NT2/D1 (cell line): ENCODE results near the gene PPARA.

ENCODE experiments used
- YY1 ChIP-seq: IDR thresholded peaks from 2 replicates; pipeline ENCODE4 v1.6.1; 2011; ENCODE audit not compliant: insufficient read length, insufficient read depth
- ZNF274 ChIP-seq: IDR thresholded peaks from 2 replicates; pipeline ENCODE4 v1.6.1; 2011; ENCODE audit warnings: mild to moderate bottlenecking, low read depth, low read length

DNA sequence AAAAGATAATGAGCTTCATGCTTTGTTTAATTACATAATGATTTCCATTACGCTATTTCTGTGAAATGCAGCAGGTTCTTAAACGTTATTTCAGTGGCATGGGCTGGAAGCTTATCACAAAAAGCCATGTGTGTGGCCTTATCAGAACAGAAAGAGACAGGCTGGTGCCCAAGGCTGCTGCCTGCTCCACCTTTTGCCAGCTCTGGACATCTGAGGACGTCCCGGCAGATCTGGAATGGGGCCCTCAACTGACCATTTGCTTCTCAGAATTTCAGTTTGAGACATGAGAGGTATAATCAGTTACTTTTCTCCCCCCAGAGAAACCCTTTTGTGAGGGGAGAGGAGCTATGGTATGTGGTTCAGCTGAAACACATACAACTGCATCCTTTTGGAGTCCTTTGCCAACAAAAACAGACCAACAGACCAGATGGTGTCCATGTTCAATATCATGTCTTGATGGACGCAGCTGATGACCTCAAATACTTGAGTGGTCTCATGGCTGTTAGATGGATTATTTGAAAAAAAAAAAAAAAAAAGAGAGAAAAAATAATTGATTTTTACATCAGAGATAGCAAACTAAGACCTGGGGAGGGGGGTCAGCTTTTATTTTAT lies 91.2 kb downstream of the PPARA start:
- TF ChIP-seq ZNF274 (no peak), YY1 (no peak)
